Heart right ventricle (tissue), 16 donors: ENCODE measurements around the gene MGAT3. TPM values are rescaled to one million over a fixed set of nuclear protein-coding genes. Genes with fewer than 3 reads are reported as not detected.

Source experiments
- ATAC-seq, 8 donors: fragments of 200-7000 bp; cut with Tn5 transposase; one replicate each; pipeline ENCODE4 v1.9.1; 2020; ENCODE audit warnings: mild to moderate bottlenecking in 8 of 8, moderate library complexity in 8 of 8, moderate number of reproducible peaks in 1 of 8
- DNase-seq, 2 donors: peaks; one replicate each; pipeline ENCODE4 v3.0.0-alpha.2; 2020
- H3K27ac ChIP-seq, 10 donors: fragments of 200-600 bp; sonication (generic) in 2 of 10; one replicate each; pipeline versions ENCODE4 v1.5.0 to v1.8.0; 2020 to 2022; ENCODE audit warnings: mild to moderate bottlenecking in 3 of 10
- H3K27me3 ChIP-seq, 7 donors: fragments of 200-600 bp; one replicate each; pipeline ENCODE4 v1.8.0; 2021 to 2022; ENCODE audit warnings: mild to moderate bottlenecking in 2 of 7
- H3K36me3 ChIP-seq, 9 donors: fragments of 200-600 bp; sonication (generic) in 1 of 9; one replicate each; pipeline versions ENCODE4 v1.5.0 to v1.8.0; 2020 to 2022; ENCODE audit warnings: mild to moderate bottlenecking in 2 of 9
- H3K4me1 ChIP-seq, 9 donors: fragments of 200-600 bp; sonication (generic) in 1 of 9; one replicate each; pipeline versions ENCODE4 v1.5.0 to v1.8.0; 2020 to 2022; ENCODE audit warnings: mild to moderate bottlenecking in 4 of 9
- H3K4me3 ChIP-seq, 10 donors: fragments of 200-600 bp; sonication (generic) in 2 of 10; one replicate each; pipeline versions ENCODE4 v1.5.0 to v1.8.0; 2020 to 2022; ENCODE audit warnings: mild to moderate bottlenecking in 7 of 10, moderate library complexity in 2 of 10
- H3K9me3 ChIP-seq, 11 donors: fragments of 200-600 bp in 10 of 11; sonication (generic) in 2 of 11; one replicate each; pipeline versions ENCODE4 v1.5.0 to v1.8.0; 2013 to 2022; ENCODE audit warnings: mild to moderate bottlenecking in 2 of 11, control low read depth in 1 of 11, moderate library complexity in 1 of 11
- WGBS, 2 donors: extraction: QIAGEN DNeasy Blood & Tissue Kit; methylation state at CpG; one replicate each; pipeline ENCODE4 v1.1.7; 2013; ENCODE audit warnings: inconsistent platforms in 1 of 2; 5-methylcytosine and 5-hydroxymethylcytosine counted together
- intact Hi-C, 10 donors: fragments of 100-400 bp; cut with DNase I; formaldehyde crosslinking; loops; one replicate each; pipeline versions ENCODE4 v1.11.1 to v1.14.2; 2022
- polyA plus RNA-seq, 2 donors: library from polyadenylated mRNA; stranded (reverse); fragments of 200-250 nt; gene quantifications; one replicate each; pipeline ENCODE4 v1.2.3, GENCODE V29; 2013
- total RNA-seq, 10 donors: library from RNA; stranded (reverse); fragmentation: NEBNext Ultra II Directional in 3 of 10; extraction: Animal tissue kit (Norgen Biotek cat#: 25700) in 3 of 10; gene quantifications; one replicate each; pipeline versions ENCODE4 v1.2.1 to v1.2.4, GENCODE V29; 2021 to 2023
- TF ChIP-seq, protein P1 (sequence below), 9 donors: fragments of 200-600 bp; sonication (generic) in 2 of 9; IDR thresholded peaks; one replicate each; pipeline versions ENCODE4 v1.5.0 to v1.8.0; 2021 to 2022; ENCODE audit warnings: antibody characterized with exemption in 9 of 9, mild to moderate bottlenecking in 5 of 9, moderate library complexity in 1 of 9
- donor health status: Arrhythmogenic right ventricular cardiomyopathy.
- donor health status: ischemic (EF 13 %, LVEDD 7.1; RV severe dilation, severe dysfunction).
- donor health status: healthy with polysubstance abuse.
- donor health status: DM: no; HTN: yes; CAD: no.
- donor health status: DM: no; HTN: no; CAD: no.
- donor health status: ischemic (EF 25% LVEDD 6.9; RV normal size, moderate dysfunction).
- donor health status: ischemic (EF 25% LVEDD 5.7; RV mildly dilated, moderate dysfunction).
- donor health status: healthy.
- donor health status: DM: yes; HTN: yes; CAD: no.
- donor health status: Ischemic cardiomyopathy.
- donor health status: ischemic (EF 35%, LVEDD 5.7; RV mildly dilated, moderate dysfunction).
- donor health status: nonischemic (EF 11% LVEDD 7.7; RV severe dilation, severe dysfunction).
- donor health status: DM: yes; HTN: yes; CAD: no.
- donor health status: PGD.
- donor health status: ischemic (EF 29% LVEDD 5.4; RV normal size, mild dysfunction).
- donor health status: nonischemic (EF 23%, LVEDD 6.1; RV moderate dilation, normal function).

The MGAT3 gene
- total and polyA plus RNA-seq, 12 donors: 1.8 to 14.0 (median 3.9) TPM

DNA sequence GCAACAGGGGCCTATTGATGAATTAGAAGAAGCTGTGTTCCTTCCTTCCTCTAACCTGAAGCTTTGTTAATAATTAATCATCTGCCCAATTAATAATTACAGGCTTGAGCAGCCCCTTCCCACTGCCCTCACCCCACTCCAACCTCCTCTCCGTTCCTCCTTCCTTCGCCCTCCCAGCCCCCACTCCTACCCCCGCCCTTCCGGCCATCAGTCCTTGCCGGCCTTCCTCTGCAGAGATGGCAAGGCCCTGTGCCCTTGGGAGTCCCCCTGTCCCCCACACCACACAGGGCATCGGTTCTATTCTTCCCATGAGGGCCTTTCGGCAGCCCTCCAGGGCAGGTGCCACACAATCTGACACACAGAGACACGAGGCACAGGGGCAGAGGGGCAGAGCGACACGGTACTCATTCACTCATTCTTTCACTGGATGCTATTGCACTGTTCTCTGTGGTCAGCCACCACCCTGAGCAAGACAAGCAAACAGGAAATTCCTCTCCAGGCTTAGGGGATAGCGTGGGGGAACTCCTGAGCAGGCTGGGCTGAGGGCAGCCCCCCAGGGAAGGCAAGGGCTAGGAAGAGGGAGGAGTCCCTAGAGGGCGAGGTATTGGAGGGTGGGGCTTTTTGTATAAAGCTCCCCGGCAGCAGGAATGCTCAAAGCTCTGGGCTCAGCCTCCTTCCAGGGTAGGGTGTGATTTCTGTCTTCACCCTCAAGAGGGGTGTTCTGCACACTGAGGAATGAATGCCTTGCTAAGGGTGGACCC is 14.7 kb downstream of the MGAT3 start:
- Histone ChIP-seq H3K36me3 (no peaks in the 10 kb centered on the region), H3K4me3 (peak overlapping the region in 2 of 10 donors; percentile 7 to 10), H3K27ac (peak overlapping the region; percentile 55 to 87 (median 82)), H3K4me1 (peaks cover 16 to 91% (median 51%) of the 10 kb centered on the region in 9 donors), H3K9me3 (no peaks in the 10 kb centered on the region), H3K27me3 (peaks cover 0 to 3% (median 0%) of the 10 kb centered on the region in 7 donors)
- DNase-seq: peak; percentile 59 to 63
- 36 to 48% methylated on average over 13 of the region's 13 CpGs for WGBS, 2 donors
- ATAC-seq: peak; percentile 49 to 73 (median 60)
- TF ChIP-seq, protein P1, sequence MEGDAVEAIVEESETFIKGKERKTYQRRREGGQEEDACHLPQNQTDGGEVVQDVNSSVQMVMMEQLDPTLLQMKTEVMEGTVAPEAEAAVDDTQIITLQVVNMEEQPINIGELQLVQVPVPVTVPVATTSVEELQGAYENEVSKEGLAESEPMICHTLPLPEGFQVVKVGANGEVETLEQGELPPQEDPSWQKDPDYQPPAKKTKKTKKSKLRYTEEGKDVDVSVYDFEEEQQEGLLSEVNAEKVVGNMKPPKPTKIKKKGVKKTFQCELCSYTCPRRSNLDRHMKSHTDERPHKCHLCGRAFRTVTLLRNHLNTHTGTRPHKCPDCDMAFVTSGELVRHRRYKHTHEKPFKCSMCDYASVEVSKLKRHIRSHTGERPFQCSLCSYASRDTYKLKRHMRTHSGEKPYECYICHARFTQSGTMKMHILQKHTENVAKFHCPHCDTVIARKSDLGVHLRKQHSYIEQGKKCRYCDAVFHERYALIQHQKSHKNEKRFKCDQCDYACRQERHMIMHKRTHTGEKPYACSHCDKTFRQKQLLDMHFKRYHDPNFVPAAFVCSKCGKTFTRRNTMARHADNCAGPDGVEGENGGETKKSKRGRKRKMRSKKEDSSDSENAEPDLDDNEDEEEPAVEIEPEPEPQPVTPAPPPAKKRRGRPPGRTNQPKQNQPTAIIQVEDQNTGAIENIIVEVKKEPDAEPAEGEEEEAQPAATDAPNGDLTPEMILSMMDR (IDR thresholded peaks at IDR 0.05): no peak
- intact Hi-C loops: no loop called here

DNA sequence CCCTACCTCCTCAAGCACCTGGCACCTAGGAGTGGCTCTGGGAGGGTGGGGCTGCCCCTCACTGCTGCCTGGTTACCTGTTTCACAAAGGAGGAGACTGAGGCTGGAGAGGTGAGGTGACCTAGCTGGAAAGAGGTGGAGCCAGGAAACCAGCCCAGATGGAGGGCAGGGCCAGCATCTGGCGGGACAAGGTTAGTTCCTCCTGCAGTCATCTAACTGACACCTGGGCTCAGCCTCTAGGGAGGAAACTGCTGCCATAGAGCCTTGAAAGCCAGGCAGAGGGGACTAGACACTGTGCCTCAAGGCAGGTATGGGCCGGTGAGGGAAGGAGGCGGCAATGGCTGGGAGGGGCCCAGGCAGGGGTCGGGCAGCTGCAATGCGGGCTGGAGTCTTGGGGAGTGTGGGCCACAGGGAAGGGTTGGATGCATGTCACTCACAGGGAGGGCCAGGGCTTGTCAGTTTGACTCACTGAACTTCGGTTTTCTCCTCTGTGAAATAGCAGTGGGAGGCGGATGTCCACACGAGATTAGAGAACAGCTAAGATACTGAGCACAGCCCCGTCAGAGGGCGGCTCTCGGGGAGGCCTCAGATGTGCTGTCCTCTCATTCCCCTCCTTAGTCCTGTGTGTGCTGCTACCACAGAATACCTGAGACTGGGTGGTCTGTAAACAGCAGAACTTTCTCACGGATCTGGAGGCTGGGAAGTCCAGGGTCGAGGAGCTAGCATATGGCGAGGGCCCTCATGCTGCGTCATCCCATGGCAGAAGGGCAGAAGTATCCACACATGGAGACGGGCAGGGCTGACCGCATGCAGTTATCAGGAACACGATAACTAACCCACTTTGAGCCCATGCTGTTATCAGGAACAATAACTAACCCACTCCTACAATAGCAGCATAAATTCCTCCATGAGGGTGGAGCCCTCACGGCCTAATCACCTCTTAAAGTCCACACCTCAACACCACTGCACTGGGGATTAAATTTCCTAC is 16.1 kb downstream of the MGAT3 start:
- peak overlapping the region; percentile 55 to 87 (median 82) for H3K27ac ChIP-seq
- DNase-seq: no peak
- H3K9me3 ChIP-seq: no peaks in the 10 kb centered on the region
- peaks cover 0 to 5% (median 0%) of the 10 kb centered on the region in 9 donors for H3K36me3 ChIP-seq
- TF ChIP-seq, protein P1 (IDR thresholded peaks at IDR 0.05): no peak
- H3K4me1 ChIP-seq: peaks cover 16 to 79% (median 47%) of the 10 kb centered on the region in 9 donors
- WGBS, 2 donors: 73 to 74% methylated on average over 19 of the region's 19 CpGs
- peaks cover 0 to 3% (median 0%) of the 10 kb centered on the region in 7 donors for H3K27me3 ChIP-seq
- peak in 1 of 8 donors; percentile 16 for ATAC-seq
- intact Hi-C loops: no loop called here
- no peak overlapping the region for H3K4me3 ChIP-seq

DNA sequence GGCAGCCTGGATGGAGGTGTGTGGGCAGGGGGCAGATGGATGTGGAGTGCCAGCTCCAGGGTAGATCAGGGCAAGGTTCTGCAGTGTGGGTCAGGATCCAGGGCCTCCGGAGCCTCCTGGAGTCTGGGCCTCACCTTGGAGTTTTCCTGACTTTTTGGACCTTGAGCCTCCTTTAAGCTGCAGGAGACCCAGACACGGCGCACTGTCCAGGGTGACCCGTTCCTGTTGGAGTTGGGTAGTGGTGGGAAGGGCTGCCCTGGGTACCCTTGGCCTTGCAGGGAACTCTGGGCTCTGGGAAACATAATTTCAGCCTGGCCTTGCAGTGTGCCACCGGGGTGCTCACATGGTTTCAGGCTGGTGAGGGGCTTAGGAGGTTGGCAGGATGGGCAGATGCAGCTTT is 17.0 kb downstream of the MGAT3 start:
- intact Hi-C loops: no loop called here
- Histone ChIP-seq H3K36me3 (peaks cover 0 to 6% (median 0%) of the 10 kb centered on the region in 9 donors), H3K4me3 (no peak overlapping the region), H3K9me3 (no peaks in the 10 kb centered on the region), H3K27ac (peak overlapping the region in 5 of 10 donors; percentile 14 to 86 (median 55)), H3K27me3 (peaks cover 0 to 3% (median 0%) of the 10 kb centered on the region in 7 donors), H3K4me1 (peaks cover 16 to 89% (median 43%) of the 10 kb centered on the region in 9 donors)
- WGBS, 2 donors: 95 to 100% methylated on average over 5 of the region's 5 CpGs
- ATAC-seq: no peak
- no peak for DNase-seq
- TF ChIP-seq, protein P1 (IDR thresholded peaks at IDR 0.05): no peak
